Cardiac fibroblast (primary cell): ENCODE data around the gene EZH2.

Experiments
- DNase-seq, 2 donors: peaks; one replicate each; pipeline versions ENCODE4 v3.0.0 to v3.0.0-alpha.2; 2010; ENCODE audit warnings: low read depth in 2 of 2
- H3K4me3 ChIP-seq, 2 donors: replicated peaks in 1 of 2; 1 replicate in 1 of 2; 2 replicates in 1 of 2; pipeline ENCODE4 v1.5.1; 2011; ENCODE audit warnings: low read depth in 2 of 2, low read length in 2 of 2, mild to moderate bottlenecking in 2 of 2, moderate library complexity in 1 of 2
- TF ChIP-seq, protein P1 (sequence below): IDR thresholded peaks from one replicate; pipeline ENCODE4 v1.5.1; 2011; ENCODE audit warnings: low read depth, mild to moderate bottlenecking, low read length, inconsistent platforms

Gene EZH2

DNA sequence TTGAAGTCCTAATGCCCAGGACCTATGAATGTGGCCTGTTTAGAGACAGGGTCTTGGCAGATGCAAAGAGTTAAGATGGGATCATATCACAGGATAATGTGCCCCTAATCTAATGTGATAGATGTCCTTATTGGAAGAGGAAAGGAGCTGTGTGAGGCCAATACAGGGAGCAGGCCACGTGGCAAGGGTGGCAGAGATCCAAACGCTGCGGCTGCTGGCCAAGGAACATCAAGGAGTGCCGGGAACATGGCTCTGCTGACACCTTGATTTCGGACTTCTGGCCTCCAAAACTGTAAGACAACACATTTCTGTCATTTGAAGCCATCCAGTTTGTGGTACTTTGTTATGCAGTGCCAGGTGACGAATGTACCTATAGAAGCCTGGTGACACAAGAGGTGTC is 37.7 kb upstream of the EZH2 start:
- DNase-seq, result no peak
- TF ChIP-seq, protein P1, sequence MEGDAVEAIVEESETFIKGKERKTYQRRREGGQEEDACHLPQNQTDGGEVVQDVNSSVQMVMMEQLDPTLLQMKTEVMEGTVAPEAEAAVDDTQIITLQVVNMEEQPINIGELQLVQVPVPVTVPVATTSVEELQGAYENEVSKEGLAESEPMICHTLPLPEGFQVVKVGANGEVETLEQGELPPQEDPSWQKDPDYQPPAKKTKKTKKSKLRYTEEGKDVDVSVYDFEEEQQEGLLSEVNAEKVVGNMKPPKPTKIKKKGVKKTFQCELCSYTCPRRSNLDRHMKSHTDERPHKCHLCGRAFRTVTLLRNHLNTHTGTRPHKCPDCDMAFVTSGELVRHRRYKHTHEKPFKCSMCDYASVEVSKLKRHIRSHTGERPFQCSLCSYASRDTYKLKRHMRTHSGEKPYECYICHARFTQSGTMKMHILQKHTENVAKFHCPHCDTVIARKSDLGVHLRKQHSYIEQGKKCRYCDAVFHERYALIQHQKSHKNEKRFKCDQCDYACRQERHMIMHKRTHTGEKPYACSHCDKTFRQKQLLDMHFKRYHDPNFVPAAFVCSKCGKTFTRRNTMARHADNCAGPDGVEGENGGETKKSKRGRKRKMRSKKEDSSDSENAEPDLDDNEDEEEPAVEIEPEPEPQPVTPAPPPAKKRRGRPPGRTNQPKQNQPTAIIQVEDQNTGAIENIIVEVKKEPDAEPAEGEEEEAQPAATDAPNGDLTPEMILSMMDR, result no peak
- H3K4me3 ChIP-seq, result no peak overlapping the region

DNA sequence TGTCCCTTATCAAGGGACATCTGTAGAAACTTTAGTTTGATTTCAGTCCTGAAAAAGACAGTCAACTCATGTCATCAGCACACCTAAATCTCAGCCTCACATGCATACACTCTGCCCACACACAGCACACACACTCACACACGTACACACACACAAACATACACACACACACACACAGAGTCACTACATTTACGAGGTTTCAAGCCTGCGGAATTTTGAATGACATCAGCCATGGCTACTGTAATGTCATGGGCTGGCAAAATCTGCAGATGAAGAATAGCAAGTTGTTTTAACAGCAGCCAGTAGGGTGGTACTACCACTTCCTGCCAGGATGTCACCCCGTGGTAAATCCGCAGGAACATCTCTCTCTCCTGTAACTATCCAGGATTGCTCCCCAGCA is 37.1 kb upstream of the EZH2 start:
- no peak for DNase-seq
- TF ChIP-seq, protein P1, result no peak
- no peak overlapping the region for H3K4me3 ChIP-seq

DNA sequence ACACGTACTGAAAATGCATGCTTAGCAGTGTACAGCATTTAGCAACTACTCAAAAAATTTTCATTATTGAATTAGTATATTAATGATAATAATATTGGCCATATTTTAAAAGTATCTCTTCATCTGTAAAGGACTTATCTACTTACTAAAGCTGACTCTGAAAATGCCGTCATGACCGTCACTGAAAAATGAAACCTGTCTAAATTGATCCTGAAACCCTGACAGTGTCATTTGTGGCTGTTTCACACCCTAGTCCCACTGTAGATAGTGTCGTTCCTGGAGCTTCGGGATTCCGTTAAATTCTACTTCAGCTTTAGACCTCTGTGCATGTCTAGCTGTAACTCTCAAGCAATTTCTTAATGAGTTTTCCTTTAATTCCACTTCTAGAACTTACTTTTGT is 35.8 kb upstream of the EZH2 start:
- TF ChIP-seq, protein P1, result no peak
- DNase-seq, result no peak
- no peak overlapping the region for H3K4me3 ChIP-seq

DNA sequence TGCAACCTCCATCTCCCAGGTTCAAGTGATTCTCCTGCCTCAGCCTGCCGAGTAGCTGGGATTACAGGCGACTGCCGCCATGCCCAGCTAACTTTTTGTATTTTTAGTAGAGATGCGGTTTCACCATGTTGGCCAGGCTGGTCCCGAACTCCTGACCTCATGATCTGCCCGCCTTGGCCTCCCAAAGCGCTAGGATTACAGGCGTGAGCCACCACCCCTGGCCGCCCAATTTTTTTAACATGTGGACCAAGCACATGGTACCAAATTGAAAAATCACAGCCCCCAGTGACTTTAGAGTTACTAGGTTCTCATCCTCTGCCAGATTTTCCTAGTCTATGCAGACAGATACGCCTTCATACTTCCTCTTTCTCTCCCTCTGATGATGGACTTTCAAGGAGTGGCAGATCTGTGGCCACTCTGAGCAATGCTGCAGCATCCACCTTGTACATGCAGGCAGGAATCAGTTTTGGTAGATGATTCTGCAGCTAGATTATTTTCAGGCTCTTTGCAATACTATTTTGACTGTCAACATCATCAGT is 34.0 kb upstream of the EZH2 start:
- TF ChIP-seq, protein P1, result no peak
- no peak overlapping the region for H3K4me3 ChIP-seq
- no peak for DNase-seq

DNA sequence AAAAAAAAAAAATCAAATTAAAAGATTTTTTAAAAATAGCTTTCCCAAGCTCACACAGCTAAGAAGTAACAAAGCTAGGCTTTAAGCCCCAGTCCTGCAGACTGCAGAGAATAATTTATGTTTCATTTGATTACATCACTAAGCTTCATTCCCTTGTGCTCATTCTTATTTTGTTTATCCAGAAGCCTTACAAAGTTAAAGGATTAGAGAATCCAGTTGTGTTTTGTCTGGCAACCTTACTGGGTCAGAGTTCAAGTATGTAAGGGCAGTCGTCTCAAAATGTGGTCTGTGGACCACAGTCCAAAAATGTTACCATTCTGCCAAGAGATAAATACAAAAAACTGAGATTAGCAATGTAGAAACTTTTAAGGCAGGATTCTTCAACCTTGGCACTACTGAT is 32.1 kb upstream of the EZH2 start:
- TF ChIP-seq, protein P1, result no peak
- no peak overlapping the region for H3K4me3 ChIP-seq
- peak; percentile 69 to 80 for DNase-seq

DNA sequence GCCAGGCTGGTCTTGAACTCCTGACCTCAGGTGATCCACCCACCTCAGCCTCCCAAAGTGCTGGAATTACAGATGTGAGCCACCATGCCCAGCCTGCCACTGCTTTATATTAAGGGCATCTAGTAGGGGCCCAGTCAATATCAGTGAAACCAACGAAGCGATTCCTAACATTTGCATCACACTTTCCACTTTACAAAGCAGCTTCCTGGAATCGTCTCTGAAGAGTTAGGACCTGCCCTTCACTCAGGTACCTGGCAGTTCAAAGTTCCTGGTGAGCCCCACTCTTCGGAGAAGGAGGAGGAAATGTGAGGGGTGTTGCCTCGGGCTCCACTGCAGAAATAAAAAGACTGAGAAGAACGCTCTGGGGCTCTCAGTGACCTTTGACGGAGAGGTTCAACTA is 31.1 kb upstream of the EZH2 start:
- no peak for DNase-seq
- TF ChIP-seq, protein P1, result no peak
- no peak overlapping the region for H3K4me3 ChIP-seq

DNA sequence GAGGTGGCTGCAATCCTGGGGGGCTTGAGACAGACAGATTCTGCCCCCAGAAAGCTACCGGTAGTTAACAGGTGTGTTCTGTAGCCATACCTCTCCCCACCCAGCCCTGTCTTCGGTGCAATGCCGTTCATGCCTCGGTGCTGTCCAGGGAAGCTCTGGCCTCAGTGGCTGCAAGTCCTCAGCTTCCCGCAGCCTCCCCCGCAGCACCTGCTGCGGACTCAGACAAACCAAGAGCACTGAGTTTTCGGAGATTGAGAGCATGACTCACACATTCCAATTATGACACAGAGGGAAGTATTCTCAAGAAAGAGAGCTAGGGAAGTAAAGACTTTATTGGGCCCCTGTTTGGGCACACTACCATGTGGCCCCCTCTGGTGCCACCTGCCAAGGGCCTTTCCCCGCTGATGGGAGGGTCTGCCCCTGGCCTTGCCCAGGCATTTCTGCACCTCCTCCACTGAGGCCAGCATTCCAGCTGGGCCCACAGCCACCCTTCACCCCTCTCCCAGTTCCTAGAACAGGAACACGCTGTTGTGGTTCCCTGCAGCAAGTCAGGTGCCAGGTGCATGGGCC is 30.2 kb upstream of the EZH2 start:
- TF ChIP-seq, protein P1, result no peak
- DNase-seq, result peak; percentile 57 to 77
- no peak overlapping the region for H3K4me3 ChIP-seq
